BJ (cell line): ENCODE results near the gene TM9SF1. TPM values are rescaled to one million over a fixed set of nuclear protein-coding genes. Genes with fewer than 3 reads are reported as not detected.

Experiments used
- CTCF ChIA-PET: fragments of 350-600 bp; formaldehyde crosslinking; extraction: SDS; loops from one replicate; lab custom pipeline; 2021; ENCODE audit warnings: antibody characterized with exemption, inconsistent platforms; lab: Yijun Ruan, JAX
- POLR2A ChIA-PET: fragments of 300-600 bp; sonication (Branson Sonifier 250); formaldehyde crosslinking; extraction: SDS; loops from one replicate; lab custom pipeline; 2021; ENCODE audit warnings: antibody characterized with exemption; lab: Charles Lee
- DNase-seq: peaks from one replicate; pipeline ENCODE4 v3.0.0-alpha.2; 2011; ENCODE audit warnings: low read depth
- H3K27me3 ChIP-seq: 2 replicates; pipeline ENCODE4 v1.6.0; 2011; ENCODE audit warnings: low read length; ENCODE audit not compliant: control insufficient read depth, insufficient read depth
- H3K36me3 ChIP-seq: 2 replicates; pipeline ENCODE4 v1.5.1; 2011; ENCODE audit warnings: low read length; ENCODE audit not compliant: control insufficient read depth, insufficient read depth
- H3K4me3 ChIP-seq: 2 replicates; pipeline ENCODE4 v1.5.1; 2011; ENCODE audit warnings: low read depth, mild to moderate bottlenecking, control low read depth, low read length
- polyA minus RNA-seq: library from RNA; depleted of rRNA, polyadenylated mRNA; stranded (reverse); fragments of >200 nt; gene quantifications from 2 replicates; pipeline ENCODE4 v1.2.3, GENCODE V29; 2011; rRNA and poly(A)+ RNA removed
- polyA plus RNA-seq: library from polyadenylated mRNA; depleted of rRNA; stranded (reverse); fragments of >200 nt; gene quantifications from 2 replicates; pipeline ENCODE4 v1.2.3, GENCODE V29; 2011; rRNA removed
- TF ChIP-seq, protein P1 (sequence below): IDR thresholded peaks from 2 replicates; pipeline ENCODE4 v1.5.1; 2011; ENCODE audit warnings: low read depth, mild to moderate bottlenecking, control low read depth, inconsistent platforms, low read length, moderate library complexity; ENCODE audit not compliant: insufficient read depth

Gene TM9SF1
- polyA plus RNA-seq (50.5 and 59.2 TPM in 2 replicates), polyA minus RNA-seq (31.5 and 51.2 TPM in 2 replicates)

DNA sequence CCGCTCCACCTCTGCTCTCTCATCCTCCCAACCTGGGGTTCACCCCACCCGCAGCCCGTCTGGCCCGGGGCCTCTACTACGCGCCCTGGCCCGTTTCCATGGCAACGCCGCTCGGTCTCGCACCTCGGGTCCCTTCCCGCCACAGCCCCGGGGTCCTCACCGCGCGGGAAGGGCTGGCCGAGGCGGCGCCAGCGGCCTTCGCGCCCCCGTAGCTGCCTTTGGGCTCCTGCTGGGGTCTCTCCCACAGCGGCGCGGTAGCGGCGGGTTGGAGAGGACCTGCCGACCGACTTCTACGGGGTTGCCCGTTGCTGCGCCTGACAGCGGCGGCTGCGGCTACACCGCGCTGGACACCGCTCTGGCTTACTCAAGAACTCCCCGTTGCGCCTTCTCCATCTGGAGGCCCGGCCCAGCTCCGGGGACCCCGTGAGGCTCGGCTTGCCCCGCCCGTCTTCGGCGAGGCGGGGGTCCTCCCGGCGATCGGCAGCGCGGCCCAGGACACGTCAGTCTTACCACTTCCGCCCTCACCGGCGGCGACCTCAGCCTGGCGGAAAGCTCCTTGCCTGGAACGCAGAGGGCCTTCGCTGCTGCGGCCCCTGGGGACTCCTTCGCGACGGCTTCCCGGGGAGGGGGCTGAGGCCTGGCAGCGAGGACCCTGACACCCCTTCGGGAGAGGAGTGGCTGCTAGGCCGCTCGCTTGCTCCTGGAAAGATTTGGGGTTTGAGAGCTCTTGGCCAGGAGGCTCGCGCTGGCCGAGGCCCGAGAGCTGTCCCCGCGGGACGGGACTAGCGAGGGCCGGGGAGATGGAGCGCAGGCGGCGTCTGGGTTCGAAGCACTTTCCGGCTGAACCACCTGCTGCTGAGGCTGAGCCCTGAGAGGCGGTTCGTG lies at the start of gene TM9SF1:
Gene TM9SF1, minus strand, starts transcription at position 256 of the 885 bp plus-strand sequence. CDS start 422 bp downstream, outside the sequence.
- peaks cover 6% of the 10 kb centered on the region for H3K36me3 ChIP-seq
- TF ChIP-seq, protein P1, sequence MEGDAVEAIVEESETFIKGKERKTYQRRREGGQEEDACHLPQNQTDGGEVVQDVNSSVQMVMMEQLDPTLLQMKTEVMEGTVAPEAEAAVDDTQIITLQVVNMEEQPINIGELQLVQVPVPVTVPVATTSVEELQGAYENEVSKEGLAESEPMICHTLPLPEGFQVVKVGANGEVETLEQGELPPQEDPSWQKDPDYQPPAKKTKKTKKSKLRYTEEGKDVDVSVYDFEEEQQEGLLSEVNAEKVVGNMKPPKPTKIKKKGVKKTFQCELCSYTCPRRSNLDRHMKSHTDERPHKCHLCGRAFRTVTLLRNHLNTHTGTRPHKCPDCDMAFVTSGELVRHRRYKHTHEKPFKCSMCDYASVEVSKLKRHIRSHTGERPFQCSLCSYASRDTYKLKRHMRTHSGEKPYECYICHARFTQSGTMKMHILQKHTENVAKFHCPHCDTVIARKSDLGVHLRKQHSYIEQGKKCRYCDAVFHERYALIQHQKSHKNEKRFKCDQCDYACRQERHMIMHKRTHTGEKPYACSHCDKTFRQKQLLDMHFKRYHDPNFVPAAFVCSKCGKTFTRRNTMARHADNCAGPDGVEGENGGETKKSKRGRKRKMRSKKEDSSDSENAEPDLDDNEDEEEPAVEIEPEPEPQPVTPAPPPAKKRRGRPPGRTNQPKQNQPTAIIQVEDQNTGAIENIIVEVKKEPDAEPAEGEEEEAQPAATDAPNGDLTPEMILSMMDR = no peak
- ChIA-PET POLR2A (interaction anchor here (0.6 to 0.9 kb wide), 2 partner anchors 104 to 114 kb away, joined by 3 read pairs; partner anchors contain the start of genes DHRS1 and NOP9), CTCF (interaction anchor here (0.8 to 1.1 kb wide), 2 partner anchors 12 to 110 kb away, joined by 3 to 5 read pairs; no protein-coding TSS in a partner anchor)
- no peaks in the 10 kb centered on the region for H3K27me3 ChIP-seq
- DNase-seq = no peak
- peak within 1 kb of the TSS; percentile 87 for H3K4me3 ChIP-seq

GRCh38 chr14:24243336-24243836 lies 48.1 kb upstream of the TM9SF1 start:
- DNase-seq = no peak
- ChIA-PET POLR2A (interaction anchor here (0.6 kb wide), 1 partner anchor 28 kb away, joined by 3 read pairs; the partner anchor contains the start of gene MDP1), CTCF (interaction anchor here (0.7 to 11.1 kb wide), 29 partner anchors 8 to 193 kb away, joined by 3 to 205 read pairs (median 7); partner anchors contain the start of genes CIDEB, DHRS1, IRF9 and LTB4R)
- peak overlapping the region; percentile 64 for H3K4me3 ChIP-seq
- TF ChIP-seq, protein P1 = no peak
- no peaks in the 10 kb centered on the region for H3K27me3 ChIP-seq
- H3K36me3 ChIP-seq = peaks cover 18% of the 10 kb centered on the region

DNA sequence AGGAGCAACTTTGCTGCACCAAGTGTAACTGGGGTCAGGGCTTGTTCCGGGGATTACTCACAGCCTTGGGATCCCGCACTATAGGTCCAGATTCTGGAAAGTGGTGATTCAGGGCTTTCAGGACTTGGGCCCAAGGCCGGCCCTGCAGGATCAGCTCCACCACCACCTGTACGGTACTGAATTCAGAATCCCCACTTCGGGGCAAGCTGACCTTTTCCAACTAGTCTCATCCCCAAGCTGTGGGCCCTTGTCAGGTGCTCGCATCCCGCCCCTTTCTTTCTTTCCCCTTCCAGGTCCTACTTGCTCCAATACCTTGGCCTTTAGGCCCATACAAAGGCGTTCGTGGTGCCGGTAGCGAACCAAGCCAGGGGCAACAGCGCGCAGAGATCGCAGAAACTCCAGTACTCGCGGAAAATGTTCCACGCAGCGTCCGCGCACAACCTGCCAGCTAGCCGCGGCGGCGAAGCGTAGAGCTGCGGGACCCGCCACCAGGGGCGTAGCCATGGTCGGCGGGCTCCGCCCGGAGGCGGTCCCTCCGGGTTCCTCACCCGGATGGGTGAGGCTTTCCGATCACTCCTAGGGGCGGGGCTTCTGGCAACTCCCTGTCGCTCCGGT lies 46.7 kb upstream of the TM9SF1 start:
- ChIA-PET CTCF (interaction anchor here (0.6 to 11.1 kb wide), 35 partner anchors 9 to 194 kb away, joined by 3 to 205 read pairs (median 6); partner anchors contain the start of genes CIDEB, DHRS1, GMPR2 and IRF9), POLR2A (interaction anchor here (0.6 to 0.9 kb wide), 3 partner anchors 51 to 157 kb away, joined by 3 to 8 read pairs (median 3); partner anchors contain the start of gene NYNRIN)
- DNase-seq = no peak
- Histone ChIP-seq H3K4me3 (peak overlapping the region; percentile 64), H3K36me3 (peaks cover 23% of the 10 kb centered on the region), H3K27me3 (no peaks in the 10 kb centered on the region)
- TF ChIP-seq, protein P1 = peak; percentile 70

DNA sequence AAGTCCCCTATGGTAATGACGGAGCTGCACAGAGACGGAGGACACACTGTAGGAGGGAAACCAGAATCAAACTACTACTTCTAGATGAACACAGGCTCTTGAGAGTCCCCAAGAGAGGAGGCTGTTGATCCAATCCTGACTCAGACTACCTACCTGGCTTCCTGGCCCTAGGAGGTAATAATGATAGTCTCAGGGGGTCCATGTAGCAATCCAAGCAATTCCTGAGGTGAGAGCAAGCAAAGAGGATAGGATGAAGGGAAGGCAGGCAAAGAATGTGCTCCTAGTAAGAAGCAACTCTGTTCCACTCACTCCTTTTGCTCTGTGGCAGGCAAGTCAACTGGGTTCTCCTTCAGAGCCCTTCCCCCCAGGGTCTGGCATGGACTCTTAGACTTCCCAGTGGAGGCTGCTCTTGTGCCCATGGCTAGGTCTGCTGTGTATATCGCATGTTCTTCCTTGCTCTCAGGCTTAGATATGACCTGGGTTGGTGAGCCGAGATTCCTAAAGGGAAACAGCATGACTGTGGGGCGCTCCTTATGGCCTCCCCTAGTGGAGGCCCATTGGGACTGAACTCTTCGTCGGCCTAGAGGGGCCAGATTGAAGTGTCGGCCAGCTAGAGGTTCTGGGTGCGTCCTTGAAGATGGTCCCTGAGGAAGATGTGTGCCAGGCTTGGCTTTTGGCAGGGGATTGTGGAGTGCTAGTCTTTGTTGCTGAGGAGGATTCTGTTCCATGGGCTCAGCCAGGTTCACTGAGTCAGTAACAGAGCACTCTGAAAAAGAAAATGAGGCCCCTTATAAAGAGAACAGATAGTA lies 45.1 kb upstream of the TM9SF1 start:
- ChIA-PET POLR2A (no interaction called here), CTCF (interaction anchor here (3.7 to 11.1 kb wide), 2 partner anchors 58 to 69 kb away, joined by 65 to 205 read pairs; partner anchors contain the start of genes CIDEB, DHRS1, LTB4R and LTB4R2)
- no peaks in the 10 kb centered on the region for H3K27me3 ChIP-seq
- TF ChIP-seq, protein P1 = no peak
- H3K36me3 ChIP-seq = peaks cover 25% of the 10 kb centered on the region
- DNase-seq = no peak
- H3K4me3 ChIP-seq = no peak overlapping the region
